Activated naive CD4-positive, alpha-beta T cell treated with anti-CD3 and anti-CD28 coated beads, Interleukin-2, amount 10 ng/mL, durations not matched to agents 7 days and 5 days (primary cell): ENCODE data around the gene SV2C.
"Not testable (repeated sequence)": the region's sequence is repeated elsewhere in the genome, so short reads cannot be mapped to it uniquely, and the experiment has no call there.

Source experiments
- CTCF ChIA-PET: fragments of 350-600 bp; sonication (Branson Sonifier 250); formaldehyde crosslinking; loops from one replicate; lab custom pipeline; 2021; ENCODE audit warnings: antibody characterized with exemption; lab: Charles Lee
- DNase-seq: peaks from one replicate; pipeline ENCODE4 v3.0.0-alpha.2; 2020
- H3K27ac Mint-ChIP-seq: one replicate; pipeline ENCODE4 v1.8.0; 2021; ENCODE audit warnings: mild to moderate bottlenecking, moderate library complexity, mixed read lengths
- H3K27me3 Mint-ChIP-seq: one replicate; pipeline ENCODE4 v1.8.0; 2021; ENCODE audit warnings: mild to moderate bottlenecking, mixed read lengths
- H3K36me3 Mint-ChIP-seq: one replicate; pipeline ENCODE4 v1.8.0; 2021; ENCODE audit warnings: mixed read lengths
- H3K4me1 Mint-ChIP-seq: one replicate; pipeline ENCODE4 v1.8.0; 2021; ENCODE audit warnings: mixed read lengths
- H3K4me3 Mint-ChIP-seq: one replicate; pipeline ENCODE4 v1.8.0; 2021; ENCODE audit warnings: mild to moderate bottlenecking, moderate library complexity, mixed read lengths
- H3K9me3 Mint-ChIP-seq: one replicate; pipeline ENCODE4 v1.8.0; 2021; ENCODE audit warnings: mixed read lengths

SV2C gene

GRCh38 chr5:76303921-76304320 is 220.7 kb downstream of the SV2C start:
- H3K9me3 Mint-ChIP-seq, result peaks cover 10% of the 10 kb centered on the region
- no peak overlapping the region for H3K27ac Mint-ChIP-seq

GRCh38 chr5:76305269-76305668 is 222.1 kb downstream of the SV2C start:
- DNase-seq, result no peak
- Mint-ChIP-seq H3K27me3 (no peaks in the 10 kb centered on the region), H3K36me3 (peaks cover 12% of the 10 kb centered on the region), H3K4me1 (peaks cover 33% of the 10 kb centered on the region), H3K4me3 (no peak overlapping the region), H3K9me3 (peaks cover 10% of the 10 kb centered on the region), H3K27ac (no peak overlapping the region)
- CTCF ChIA-PET, result interaction anchor here (1.5 kb wide), 1 partner anchor 13 kb away, joined by 3 read pairs; no protein-coding TSS in a partner anchor

More at GRCh38 chr5:76303921-76304320, 220.7 kb downstream of the SV2C start:
- DNase-seq, result peak; percentile 56
- Mint-ChIP-seq H3K36me3 (peaks cover 9% of the 10 kb centered on the region), H3K4me3 (no peak overlapping the region), H3K27me3 (no peaks in the 10 kb centered on the region), H3K4me1 (peaks cover 42% of the 10 kb centered on the region)
- CTCF ChIA-PET, result no interaction called here

GRCh38 chr5:76305775-76306174 is 222.6 kb downstream of the SV2C start:
- Mint-ChIP-seq H3K4me3 (no peak overlapping the region), H3K27me3 (no peaks in the 10 kb centered on the region), H3K36me3 (peaks cover 12% of the 10 kb centered on the region), H3K4me1 (peaks cover 29% of the 10 kb centered on the region), H3K9me3 (peaks cover 10% of the 10 kb centered on the region), H3K27ac (no peak overlapping the region)
- DNase-seq, result no peak
- CTCF ChIA-PET, result interaction anchor here (1.5 to 1.8 kb wide), 2 partner anchors 14 to 278 kb away, joined by 3 to 7 read pairs; no protein-coding TSS in a partner anchor

- CTCF ChIA-PET, result interaction anchor here (0.8 to 2.9 kb wide), 8 partner anchors 8 to 234 kb away, joined by 3 to 17 read pairs (median 4); no protein-coding TSS in a partner anchor
- peaks cover 5% of the 10 kb centered on the region for H3K36me3 Mint-ChIP-seq
- no peak overlapping the region for H3K27ac Mint-ChIP-seq
- peaks cover 4% of the 10 kb centered on the region for H3K27me3 Mint-ChIP-seq
- DNase-seq, result no peak
- H3K9me3 Mint-ChIP-seq, result no peaks in the 10 kb centered on the region
- H3K4me3 Mint-ChIP-seq, result no peak overlapping the region
- peaks cover 6% of the 10 kb centered on the region for H3K4me1 Mint-ChIP-seq
Observed at GRCh38 chr5:76310208-76310607, 227.0 kb downstream of the SV2C start.

GRCh38 chr5:76312783-76313182 is 229.6 kb downstream of the SV2C start:
- CTCF ChIA-PET, result interaction anchor here (1.0 kb wide), 1 partner anchor 30 kb away, joined by 3 read pairs; no protein-coding TSS in a partner anchor
- no peak overlapping the region for H3K4me3 Mint-ChIP-seq
- H3K36me3 Mint-ChIP-seq, result peaks cover 2% of the 10 kb centered on the region
- H3K4me1 Mint-ChIP-seq, result peaks cover 3% of the 10 kb centered on the region
- no peaks in the 10 kb centered on the region for H3K9me3 Mint-ChIP-seq
- peaks cover 13% of the 10 kb centered on the region for H3K27me3 Mint-ChIP-seq
- no peak for DNase-seq
- no peak overlapping the region for H3K27ac Mint-ChIP-seq

GRCh38 chr5:76314643-76315042 is 231.5 kb downstream of the SV2C start:
- Mint-ChIP-seq H3K4me1 (peaks cover 9% of the 10 kb centered on the region), H3K9me3 (no peaks in the 10 kb centered on the region), H3K27ac (no peak overlapping the region), H3K36me3 (peaks cover 5% of the 10 kb centered on the region), H3K27me3 (peaks cover 13% of the 10 kb centered on the region), H3K4me3 (no peak overlapping the region)
- CTCF ChIA-PET, result interaction anchor here (0.9 kb wide), 1 partner anchor 39 kb away, joined by 3 read pairs; no protein-coding TSS in a partner anchor
- DNase-seq, result no peak

- DNase-seq, result no peak
- CTCF ChIA-PET, result interaction anchor here (1.3 kb wide), 1 partner anchor 10 kb away, joined by 4 read pairs; no protein-coding TSS in a partner anchor
- peaks cover 18% of the 10 kb centered on the region for H3K9me3 Mint-ChIP-seq
- H3K4me1 Mint-ChIP-seq, result peaks cover 29% of the 10 kb centered on the region
- H3K4me3 Mint-ChIP-seq, result no peak overlapping the region
- H3K27ac Mint-ChIP-seq, result no peak overlapping the region
- peaks cover 21% of the 10 kb centered on the region for H3K36me3 Mint-ChIP-seq
- H3K27me3 Mint-ChIP-seq, result peaks cover 9% of the 10 kb centered on the region
Observed at GRCh38 chr5:76319673-76320072, 236.5 kb downstream of the SV2C start.

GRCh38 chr5:76323494-76323893 is 240.3 kb downstream of the SV2C start:
- CTCF ChIA-PET, DNase-seq, H3K27ac Mint-ChIP-seq, H3K27me3 Mint-ChIP-seq, H3K4me3 Mint-ChIP-seq: not testable (repeated sequence)
- peaks cover 20% of the 10 kb centered on the region for H3K9me3 Mint-ChIP-seq
- H3K4me1 Mint-ChIP-seq, result peaks cover 65% of the 10 kb centered on the region
- H3K36me3 Mint-ChIP-seq, result peaks cover 27% of the 10 kb centered on the region

- DNase-seq, result peak; percentile 26
- H3K9me3 Mint-ChIP-seq, result peaks cover 20% of the 10 kb centered on the region
- CTCF ChIA-PET, result no interaction called here
- H3K36me3 Mint-ChIP-seq, result peaks cover 24% of the 10 kb centered on the region
- H3K4me1 Mint-ChIP-seq, result peaks cover 69% of the 10 kb centered on the region
- H3K27ac Mint-ChIP-seq, result peak overlapping the region; percentile 98
- H3K4me3 Mint-ChIP-seq, result peak overlapping the region; percentile 39
- no peaks in the 10 kb centered on the region for H3K27me3 Mint-ChIP-seq
Observed at GRCh38 chr5:76325326-76325725, 242.1 kb downstream of the SV2C start.

GRCh38 chr5:76325876-76326491 is 242.8 kb downstream of the SV2C start:
- H3K4me1 Mint-ChIP-seq, result peaks cover 75% of the 10 kb centered on the region
- H3K27ac Mint-ChIP-seq, result peak overlapping the region; percentile 98
- peaks cover 20% of the 10 kb centered on the region for H3K9me3 Mint-ChIP-seq
- H3K36me3 Mint-ChIP-seq, result peaks cover 24% of the 10 kb centered on the region
- DNase-seq, result peak; percentile 80
- CTCF ChIA-PET, result interaction anchor here (0.5 to 2.6 kb wide), 4 partner anchors 10 to 262 kb away, joined by 3 to 11 read pairs (median 6); no protein-coding TSS in a partner anchor
- peak overlapping the region; percentile 39 for H3K4me3 Mint-ChIP-seq
- no peaks in the 10 kb centered on the region for H3K27me3 Mint-ChIP-seq

GRCh38 chr5:76326577-76327302 is 243.6 kb downstream of the SV2C start:
- DNase-seq, result no peak
- Mint-ChIP-seq H3K4me1 (peaks cover 82% of the 10 kb centered on the region), H3K27me3 (no peaks in the 10 kb centered on the region), H3K27ac (peak overlapping the region; percentile 98), H3K4me3 (peak overlapping the region; percentile 29), H3K36me3 (peaks cover 24% of the 10 kb centered on the region), H3K9me3 (peaks cover 20% of the 10 kb centered on the region)
- CTCF ChIA-PET, result interaction anchor here (0.5 to 2.6 kb wide), 4 partner anchors 11 to 150 kb away, joined by 3 to 11 read pairs (median 5); no protein-coding TSS in a partner anchor

- Mint-ChIP-seq H3K9me3 (peaks cover 3% of the 10 kb centered on the region), H3K4me1 (peaks cover 88% of the 10 kb centered on the region), H3K27me3 (no peaks in the 10 kb centered on the region), H3K4me3 (no peak overlapping the region), H3K36me3 (peaks cover 8% of the 10 kb centered on the region), H3K27ac (no peak overlapping the region)
- DNase-seq, result no peak
- CTCF ChIA-PET, result no interaction called here
Observed at GRCh38 chr5:76329346-76329745, 246.2 kb downstream of the SV2C start.

GRCh38 chr5:76331126-76331525 is 247.9 kb downstream of the SV2C start:
- Mint-ChIP-seq H3K36me3 (peaks cover 8% of the 10 kb centered on the region), H3K27ac (peak overlapping the region; percentile 91), H3K9me3 (no peaks in the 10 kb centered on the region), H3K4me1 (peaks cover 73% of the 10 kb centered on the region), H3K27me3 (no peaks in the 10 kb centered on the region), H3K4me3 (peak overlapping the region; percentile 18)
- peak; percentile 66 for DNase-seq
- CTCF ChIA-PET, result interaction anchor here (0.6 to 1.9 kb wide), 8 partner anchors 16 to 253 kb away, joined by 3 to 11 read pairs (median 3); no protein-coding TSS in a partner anchor

- CTCF ChIA-PET, result interaction anchor here (0.9 to 1.9 kb wide), 6 partner anchors 24 to 252 kb away, joined by 3 to 11 read pairs (median 4); no protein-coding TSS in a partner anchor
- Mint-ChIP-seq H3K9me3 (peaks cover 3% of the 10 kb centered on the region), H3K4me1 (peaks cover 63% of the 10 kb centered on the region), H3K27me3 (no peaks in the 10 kb centered on the region), H3K4me3 (no peak overlapping the region), H3K36me3 (peaks cover 9% of the 10 kb centered on the region), H3K27ac (peak overlapping the region; percentile 91)
- no peak for DNase-seq
Observed at GRCh38 chr5:76332102-76332501, 248.9 kb downstream of the SV2C start.
